Right lobe of liver (tissue), 6 donors: ENCODE results near the gene C1orf87. TPM values are rescaled to one million over a fixed set of nuclear protein-coding genes. Genes with fewer than 3 reads are reported as not detected.

Experiments used
- ATAC-seq, 4 donors: fragments of 200-7000 bp; cut with Tn5 transposase; one replicate each; pipeline ENCODE4 v1.9.1; 2020; ENCODE audit warnings: mild to moderate bottlenecking in 4 of 4, moderate library complexity in 4 of 4
- DNase-seq, 3 donors: peaks; one replicate each; pipeline ENCODE4 v3.0.0-alpha.2; 2020
- H3K27ac ChIP-seq, 3 donors: fragments of 200-600 bp; one replicate each; pipeline ENCODE4 v1.8.0; 2022
- H3K27me3 ChIP-seq, 2 donors: fragments of 200-600 bp; one replicate each; pipeline ENCODE4 v1.8.0; 2022
- H3K36me3 ChIP-seq, 4 donors: fragments of 200-600 bp; sonication (generic) in 1 of 4; one replicate each; pipeline versions ENCODE4 v1.5.1 to v1.8.0; 2017 to 2022; ENCODE audit warnings: control low read depth in 1 of 4
- H3K4me1 ChIP-seq, 4 donors: fragments of 200-600 bp; sonication (generic) in 1 of 4; one replicate each; pipeline versions ENCODE4 v1.5.1 to v1.8.0; 2017 to 2022; ENCODE audit warnings: control low read depth in 1 of 4
- H3K4me3 ChIP-seq, 3 donors: fragments of 200-600 bp; one replicate each; pipeline ENCODE4 v1.8.0; 2022
- H3K9me3 ChIP-seq, 4 donors: fragments of 200-600 bp; sonication (generic) in 1 of 4; one replicate each; pipeline versions ENCODE4 v1.5.1 to v1.8.0; 2017 to 2022; ENCODE audit warnings: control low read depth in 1 of 4
- POLR2A ChIP-seq: fragments of 450-650 bp; IDR thresholded peaks from one replicate; pipeline ENCODE4 v1.6.1; 2017; ENCODE audit warnings: antibody characterized with exemption, mild to moderate bottlenecking
- WGBS: methylation state at CpG from one replicate; pipeline ENCODE4 v1.1.6; 2018; ENCODE audit warnings: low coverage, low lambda C conversion rate; ENCODE audit not compliant: insufficient coverage; ENCODE audit errors: missing lambda C conversion rate; 5-methylcytosine and 5-hydroxymethylcytosine counted together
- intact Hi-C, 2 donors: fragments of 100-400 bp; cut with DNase I; formaldehyde crosslinking; loops; one replicate each; pipeline versions ENCODE4 v1.11.2 to v1.14.1; 2022
- total RNA-seq, 6 experiments: library from RNA; depleted of rRNA in 2 of 6; stranded (reverse); fragments of >200 nt in 2 of 6; fragmentation: NEBNext Ultra II Directional in 3 of 6; extraction: Animal tissue kit (Norgen Biotek cat#: 25700) in 3 of 6; gene quantifications; one replicate each; pipeline versions ENCODE4 v1.1.0 to v1.2.4, GENCODE V29; 2016 to 2023
- TF ChIP-seq, protein P1 (sequence below), 4 donors: fragments of 200-600 bp in 3 of 4; fragments of 450-650 bp in 1 of 4; IDR thresholded peaks; one replicate each; pipeline versions ENCODE4 v1.5.1 to v1.8.0; 2016 to 2022; ENCODE audit warnings: antibody characterized with exemption in 4 of 4, mild to moderate bottlenecking in 2 of 4
- donor health status: DM: no; HTN: yes; CAD: no.
- donor health status: DM: no; HTN: no; CAD: no.
- donor health status: DM: no; HTN: no; CAD: no.
- donor health status: DM: no; HTN: yes; CAD: no.
- donor health status: DM: no; HTN: yes; CAD: no.

C1orf87 gene
- total RNA-seq, 6 experiments from 2014 or later, result not detected

DNA sequence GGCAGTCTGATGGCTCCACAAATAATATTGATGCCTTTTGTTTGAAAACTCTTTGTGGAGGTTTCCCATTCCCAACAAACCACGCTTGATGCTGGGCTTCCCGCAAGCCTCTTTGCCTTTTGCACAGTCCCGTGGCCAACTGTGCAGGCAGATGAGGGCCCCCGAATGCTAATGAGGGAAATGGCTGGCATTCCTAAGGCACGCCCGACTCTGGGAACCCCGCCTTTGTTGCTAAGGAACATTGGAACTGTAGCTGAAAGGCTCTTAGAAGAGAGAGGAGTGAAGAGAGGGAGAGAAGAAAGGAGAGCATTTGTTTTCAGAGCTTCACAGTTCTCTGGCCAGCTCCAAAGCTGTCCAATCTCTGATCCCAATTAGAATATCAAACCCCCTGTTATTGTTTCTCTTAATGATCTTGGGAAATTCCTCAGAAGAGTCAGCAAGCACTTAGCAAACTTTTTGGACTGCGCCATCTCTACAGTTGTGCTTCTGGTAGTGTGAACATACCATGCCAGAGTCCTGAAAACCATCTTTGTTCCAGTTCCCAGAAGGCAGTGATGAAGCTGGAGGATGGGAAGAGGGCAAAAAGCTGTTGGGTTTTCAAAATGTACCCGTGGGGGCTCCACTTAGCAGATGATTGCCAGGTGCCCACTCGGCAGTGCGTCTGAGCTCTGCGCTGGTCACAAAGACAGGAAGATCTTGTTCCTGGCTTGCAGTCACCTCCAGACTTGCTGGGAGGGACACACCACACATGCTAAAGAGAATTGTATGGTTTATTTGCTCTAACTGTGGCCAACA, 86.9 kb downstream of the C1orf87 start:
- H3K9me3 ChIP-seq, result no peaks in the 10 kb centered on the region
- DNase-seq, result no peak
- TF ChIP-seq, protein P1, sequence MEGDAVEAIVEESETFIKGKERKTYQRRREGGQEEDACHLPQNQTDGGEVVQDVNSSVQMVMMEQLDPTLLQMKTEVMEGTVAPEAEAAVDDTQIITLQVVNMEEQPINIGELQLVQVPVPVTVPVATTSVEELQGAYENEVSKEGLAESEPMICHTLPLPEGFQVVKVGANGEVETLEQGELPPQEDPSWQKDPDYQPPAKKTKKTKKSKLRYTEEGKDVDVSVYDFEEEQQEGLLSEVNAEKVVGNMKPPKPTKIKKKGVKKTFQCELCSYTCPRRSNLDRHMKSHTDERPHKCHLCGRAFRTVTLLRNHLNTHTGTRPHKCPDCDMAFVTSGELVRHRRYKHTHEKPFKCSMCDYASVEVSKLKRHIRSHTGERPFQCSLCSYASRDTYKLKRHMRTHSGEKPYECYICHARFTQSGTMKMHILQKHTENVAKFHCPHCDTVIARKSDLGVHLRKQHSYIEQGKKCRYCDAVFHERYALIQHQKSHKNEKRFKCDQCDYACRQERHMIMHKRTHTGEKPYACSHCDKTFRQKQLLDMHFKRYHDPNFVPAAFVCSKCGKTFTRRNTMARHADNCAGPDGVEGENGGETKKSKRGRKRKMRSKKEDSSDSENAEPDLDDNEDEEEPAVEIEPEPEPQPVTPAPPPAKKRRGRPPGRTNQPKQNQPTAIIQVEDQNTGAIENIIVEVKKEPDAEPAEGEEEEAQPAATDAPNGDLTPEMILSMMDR (IDR thresholded peaks at IDR 0.05), result no peak
- no peak for TF ChIP-seq POLR2A
- H3K4me3 ChIP-seq, result no peak overlapping the region
- H3K4me1 ChIP-seq, result no peaks in the 10 kb centered on the region
- ATAC-seq, result no peak
- no peaks in the 10 kb centered on the region for H3K36me3 ChIP-seq
- WGBS, result 60% methylated on average over 11 of the region's 12 CpGs
- no peaks in the 10 kb centered on the region for H3K27me3 ChIP-seq
- intact Hi-C loops, result no loop called here
- no peak overlapping the region for H3K27ac ChIP-seq

DNA sequence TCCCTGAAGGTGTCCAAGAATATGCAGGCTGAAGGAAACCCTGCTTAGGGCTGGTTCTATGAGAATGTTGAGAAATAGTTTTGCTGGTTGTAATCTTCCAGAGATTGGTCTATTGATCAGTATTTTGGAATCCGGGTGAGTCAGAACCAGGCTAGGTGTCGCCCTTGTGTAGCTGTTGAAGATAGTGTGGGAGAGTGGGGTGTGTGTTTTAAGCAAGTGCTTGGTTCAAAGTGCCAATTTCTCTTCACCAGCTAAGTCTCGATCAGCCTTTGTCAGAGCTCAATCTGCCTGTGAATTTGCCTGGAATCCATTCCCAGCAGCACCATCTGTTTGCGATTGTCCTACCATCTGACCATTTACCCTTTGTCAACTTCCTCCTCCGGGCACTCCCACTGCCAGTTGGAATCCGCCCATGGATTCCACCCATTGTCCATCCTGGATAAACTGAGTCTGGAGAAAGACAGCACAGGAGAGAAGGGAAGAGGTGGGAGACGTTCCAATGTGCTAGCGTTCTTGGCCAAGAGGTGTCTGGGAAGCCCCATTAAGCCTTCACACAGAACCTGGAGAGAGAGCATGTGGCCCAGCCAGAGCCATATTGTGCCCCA, 87.6 kb downstream of the C1orf87 start:
- Histone ChIP-seq H3K9me3 (no peaks in the 10 kb centered on the region), H3K4me1 (no peaks in the 10 kb centered on the region), H3K36me3 (no peaks in the 10 kb centered on the region), H3K4me3 (no peak overlapping the region), H3K27me3 (no peaks in the 10 kb centered on the region), H3K27ac (no peak overlapping the region)
- WGBS, result 79% methylated on average over 2 of the region's 8 CpGs
- ATAC-seq (peak in 1 of 4 donors; percentile 23), DNase-seq (no peak)
- TF ChIP-seq, protein P1 (IDR thresholded peaks at IDR 0.05), result no peak
- no peak for TF ChIP-seq POLR2A
- intact Hi-C loops, result no loop called here

DNA sequence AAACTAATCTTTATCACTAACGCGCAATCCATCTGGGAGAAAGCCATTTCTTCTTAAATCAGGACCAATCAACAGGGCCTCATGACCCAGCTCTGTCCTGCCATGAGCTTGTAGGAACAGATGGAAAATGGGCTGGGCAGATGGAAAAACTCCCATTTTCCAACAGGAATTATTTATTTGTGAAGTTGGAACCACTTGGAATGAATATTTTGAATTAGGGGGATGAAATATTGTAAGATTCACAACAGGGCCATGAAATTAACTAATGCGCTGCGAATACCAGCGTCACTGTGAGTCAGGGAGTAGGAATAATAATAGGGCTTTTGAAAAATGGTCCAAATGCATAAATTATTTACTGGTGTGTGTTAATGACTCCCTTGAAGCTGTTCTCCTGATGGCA, 93.9 kb downstream of the C1orf87 start:
- intact Hi-C loops, result no loop called here
- no peaks in the 10 kb centered on the region for H3K4me1 ChIP-seq
- TF ChIP-seq, protein P1 (IDR thresholded peaks at IDR 0.05), result no peak
- TF ChIP-seq POLR2A, result no peak
- no peak for DNase-seq
- ATAC-seq, result no peak
- 91% methylated on average over 5 of the region's 5 CpGs for WGBS
- H3K27me3 ChIP-seq, result no peaks in the 10 kb centered on the region
- H3K9me3 ChIP-seq, result no peaks in the 10 kb centered on the region
- H3K4me3 ChIP-seq, result no peak overlapping the region
- H3K36me3 ChIP-seq, result no peaks in the 10 kb centered on the region
- H3K27ac ChIP-seq, result no peak overlapping the region

DNA sequence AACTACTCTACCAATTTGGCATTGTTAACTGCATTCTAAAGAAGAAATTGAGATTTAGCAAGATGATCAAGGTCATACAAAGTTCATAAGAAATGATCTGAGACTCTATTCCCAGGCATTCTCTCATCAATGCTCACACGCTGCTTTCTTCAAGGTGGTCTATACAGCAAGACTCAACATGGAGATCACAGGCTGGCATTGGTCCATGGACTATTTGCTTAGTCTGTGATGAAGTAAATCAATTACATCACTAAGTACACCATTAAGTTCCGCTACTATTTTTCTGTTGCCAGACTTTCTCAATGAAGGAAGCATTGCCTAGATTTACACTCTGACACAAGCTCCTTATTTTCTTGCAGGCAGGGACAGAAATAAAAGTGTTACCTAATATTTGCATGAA, 95.1 kb downstream of the C1orf87 start:
- TF ChIP-seq, protein P1 (IDR thresholded peaks at IDR 0.05), result no peak
- no peak for TF ChIP-seq POLR2A
- ATAC-seq, result peak in 1 of 4 donors; percentile 34
- Histone ChIP-seq H3K9me3 (no peaks in the 10 kb centered on the region), H3K36me3 (no peaks in the 10 kb centered on the region), H3K4me1 (no peaks in the 10 kb centered on the region), H3K27me3 (no peaks in the 10 kb centered on the region), H3K4me3 (no peak overlapping the region), H3K27ac (no peak overlapping the region)
- intact Hi-C loops, result no loop called here
- 66% methylated on average over 2 of the region's 2 CpGs for WGBS
- DNase-seq, result no peak
